ENCODE results near the gene ZDHHC7.

The ZDHHC7 gene

DNA sequence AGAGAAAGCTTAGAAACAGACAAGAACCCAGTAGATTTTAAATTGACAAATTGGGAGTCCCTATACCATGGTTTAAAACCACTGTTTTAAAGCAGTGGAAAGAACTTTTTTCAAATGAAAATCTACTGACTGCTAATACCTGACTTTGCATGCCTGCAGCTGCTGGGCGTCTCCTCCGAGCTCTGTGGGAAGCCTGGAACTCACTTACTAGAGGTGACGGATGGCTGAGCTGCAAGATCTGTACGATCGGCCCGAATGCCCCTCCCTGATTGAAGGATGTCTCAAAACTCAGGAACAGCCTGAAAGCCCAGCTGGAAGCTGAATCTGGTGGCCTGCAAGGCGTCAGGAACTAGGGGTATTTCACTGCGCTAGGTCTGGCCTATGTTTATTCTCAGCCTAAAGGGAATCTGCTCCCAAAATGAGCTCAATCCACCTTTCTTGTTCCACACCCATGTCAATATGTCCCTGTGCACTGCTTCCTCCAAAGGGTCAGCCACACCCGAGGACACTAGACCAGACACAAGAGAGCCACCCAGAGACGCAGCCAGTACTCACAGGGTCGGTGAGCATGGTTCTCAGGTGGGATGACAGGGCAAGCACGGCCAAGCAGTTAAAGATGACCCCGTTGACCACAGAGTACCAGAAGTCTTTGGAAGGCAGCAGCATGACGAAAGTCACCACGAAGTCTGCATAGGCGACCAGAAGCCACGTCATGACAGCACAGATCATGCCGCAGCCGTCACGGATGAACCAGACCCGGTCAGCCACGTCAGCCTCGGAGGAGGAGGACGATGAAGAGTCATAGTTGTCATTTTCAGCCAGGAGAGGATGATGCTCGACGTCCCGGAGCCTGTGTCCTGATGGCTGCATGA lies 21.4 kb downstream of the ZDHHC7 start:
- no peak for DNase-seq

DNA sequence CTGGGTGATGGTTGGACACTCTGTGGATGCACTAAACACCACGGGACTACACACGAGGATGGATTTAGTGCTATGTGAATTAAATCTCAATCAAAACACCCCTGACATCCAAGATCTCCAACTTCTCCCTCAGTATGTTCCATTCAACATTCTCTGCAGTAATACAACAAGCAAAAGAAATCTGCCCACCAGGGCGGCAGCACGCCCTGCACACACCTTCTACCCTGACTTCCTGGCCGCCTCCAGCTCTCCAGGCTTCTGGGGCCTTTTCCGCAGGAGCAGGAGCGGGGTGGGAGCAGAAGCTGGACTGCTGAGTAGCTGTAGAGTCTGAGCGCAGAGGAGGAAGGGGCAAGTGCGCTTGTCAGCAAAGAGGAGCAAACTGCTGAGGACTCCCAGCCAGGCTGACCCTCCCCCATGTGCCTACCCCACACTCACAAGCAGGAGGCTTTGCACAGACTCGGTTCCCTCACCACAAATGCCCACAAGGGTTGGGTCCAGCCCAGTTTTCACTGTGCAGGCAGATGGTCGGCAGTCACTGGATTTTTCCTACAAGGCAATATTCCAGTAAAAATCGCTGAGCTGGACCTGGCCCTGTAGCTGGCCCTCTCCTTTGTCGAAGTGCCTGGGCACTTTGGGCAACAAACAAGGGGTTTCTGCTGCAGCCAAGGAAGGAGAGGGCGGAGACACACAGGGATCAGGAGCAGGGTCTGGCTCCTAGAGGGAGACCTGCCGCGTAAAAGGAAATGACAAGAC lies 22.8 kb downstream of the ZDHHC7 start:
- DNase-seq = no peak

DNA sequence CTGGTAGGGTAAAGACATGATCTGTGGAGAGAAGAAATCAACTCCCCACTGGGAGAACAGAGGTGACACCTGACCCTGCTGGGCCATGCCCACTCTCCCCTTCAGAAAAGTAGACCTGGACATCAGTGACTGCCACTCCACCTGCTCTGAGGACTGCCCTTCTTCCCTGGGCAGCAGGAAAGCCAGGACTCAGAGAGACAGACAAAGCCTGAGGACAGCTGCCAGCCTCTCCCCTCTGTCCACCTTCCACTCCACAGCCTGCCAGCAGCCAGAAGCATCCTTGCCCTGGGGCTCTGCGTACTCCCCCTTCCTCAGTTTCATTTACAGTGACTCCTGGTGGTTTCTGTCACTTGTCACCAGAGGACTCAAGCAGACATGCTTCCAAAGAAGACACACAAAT lies 24.5 kb downstream of the ZDHHC7 start:
- DNase-seq = no peak

DNA sequence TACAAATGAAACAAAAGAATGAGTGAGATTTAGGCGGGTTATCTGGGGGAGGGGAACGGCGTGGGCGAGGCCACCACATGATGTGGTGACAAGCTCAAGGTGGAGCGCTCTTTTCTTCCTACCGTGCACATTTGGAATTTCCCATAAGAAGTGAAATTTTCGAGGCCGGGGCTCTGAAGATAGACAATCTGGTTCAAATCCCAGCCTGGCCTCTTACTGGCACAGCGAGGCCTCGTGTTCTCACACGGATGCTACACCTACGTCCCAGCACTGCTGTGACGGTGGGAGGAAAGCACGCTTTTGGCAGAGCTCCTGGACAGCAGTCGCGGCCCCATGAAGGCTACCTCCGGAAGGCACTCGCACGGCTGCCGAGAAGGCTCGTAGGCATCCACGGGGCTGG lies 25.2 kb downstream of the ZDHHC7 start:
- DNase-seq = no peak

DNA sequence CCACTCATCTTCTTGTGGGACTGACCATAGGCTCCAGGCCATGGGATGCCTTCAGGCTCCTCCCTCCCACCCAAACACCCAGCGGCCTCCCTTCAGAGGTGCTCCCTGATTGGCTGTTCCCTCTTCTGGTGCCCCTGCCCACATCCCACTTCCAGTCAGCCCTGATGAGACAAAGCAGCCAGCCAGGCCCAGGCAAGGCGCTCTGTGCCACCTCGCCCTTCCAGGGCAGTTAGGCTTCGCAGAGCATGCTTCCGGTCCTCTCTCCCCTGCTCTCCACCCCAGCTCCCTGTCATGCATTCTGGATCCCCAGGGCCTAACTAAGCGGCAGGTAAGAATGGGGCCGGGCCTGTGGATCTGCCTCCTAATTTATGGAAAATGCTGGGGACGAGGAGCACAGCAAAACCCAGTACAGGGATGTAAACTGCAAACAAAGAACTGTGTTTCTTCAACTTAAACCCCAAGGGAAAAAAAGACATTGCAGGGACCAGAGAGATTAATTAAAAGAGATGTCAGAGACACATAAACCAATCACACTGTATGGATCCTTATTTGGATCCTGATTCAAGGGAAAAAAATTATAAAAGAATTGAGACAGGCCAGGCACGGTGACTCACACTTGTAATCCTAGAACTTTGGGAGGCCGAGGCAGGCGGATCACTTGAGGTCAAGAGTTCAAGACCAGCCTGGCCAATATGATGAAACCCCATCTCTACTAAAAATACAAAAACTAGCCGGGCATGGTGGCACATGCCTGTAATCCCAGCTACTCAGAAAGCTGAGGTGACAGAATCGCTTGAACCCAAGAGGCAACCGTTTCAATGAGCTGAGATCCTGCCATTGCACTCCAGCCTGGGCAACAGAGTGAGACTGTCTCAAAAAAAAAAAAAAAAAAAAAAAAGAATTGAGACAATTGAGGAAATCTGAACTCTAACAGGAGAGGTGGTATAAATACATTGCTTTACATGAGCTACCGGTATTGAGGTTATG lies 26.0 kb downstream of the ZDHHC7 start:
- peak; percentile 96 for DNase-seq

DNA sequence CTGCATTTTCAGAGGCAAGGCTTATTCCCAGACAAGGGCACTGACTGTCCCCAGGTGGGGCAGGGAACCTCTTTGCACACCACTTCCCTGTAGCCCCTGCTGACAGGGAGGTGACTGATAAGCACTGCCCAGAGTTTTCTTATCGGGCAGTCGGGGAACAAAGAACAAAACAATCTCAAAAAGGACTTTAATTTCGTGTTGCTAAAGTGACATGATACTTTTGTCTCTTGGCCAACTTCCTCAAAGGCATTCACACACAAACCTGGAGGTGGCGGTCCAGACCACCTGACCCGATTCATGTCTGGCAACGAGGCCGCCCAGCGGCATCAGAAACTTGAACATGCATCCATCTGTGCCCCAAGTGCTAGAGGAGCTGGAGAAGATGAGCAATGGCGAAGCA lies 28.9 kb downstream of the ZDHHC7 start:
- DNase-seq = no peak

DNA sequence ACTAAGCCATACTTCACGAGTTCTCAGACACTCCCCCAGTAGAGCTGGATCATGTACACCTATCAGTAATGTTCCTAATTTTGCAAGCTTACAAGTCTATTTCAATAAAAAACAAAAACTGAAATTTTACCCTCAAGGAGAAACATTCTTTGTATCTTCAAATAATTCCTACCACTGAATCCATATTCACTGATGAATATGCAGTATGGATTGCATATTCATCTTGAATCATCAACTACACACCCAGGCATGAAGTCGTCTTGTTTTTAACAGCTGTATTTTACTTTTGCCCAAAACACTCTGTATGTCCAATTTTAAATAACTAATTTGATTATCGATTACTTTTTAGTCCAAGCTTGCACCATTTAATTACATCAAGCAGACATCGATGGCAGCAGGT lies 31.8 kb downstream of the ZDHHC7 start:
- DNase-seq = peak; percentile 46

DNA sequence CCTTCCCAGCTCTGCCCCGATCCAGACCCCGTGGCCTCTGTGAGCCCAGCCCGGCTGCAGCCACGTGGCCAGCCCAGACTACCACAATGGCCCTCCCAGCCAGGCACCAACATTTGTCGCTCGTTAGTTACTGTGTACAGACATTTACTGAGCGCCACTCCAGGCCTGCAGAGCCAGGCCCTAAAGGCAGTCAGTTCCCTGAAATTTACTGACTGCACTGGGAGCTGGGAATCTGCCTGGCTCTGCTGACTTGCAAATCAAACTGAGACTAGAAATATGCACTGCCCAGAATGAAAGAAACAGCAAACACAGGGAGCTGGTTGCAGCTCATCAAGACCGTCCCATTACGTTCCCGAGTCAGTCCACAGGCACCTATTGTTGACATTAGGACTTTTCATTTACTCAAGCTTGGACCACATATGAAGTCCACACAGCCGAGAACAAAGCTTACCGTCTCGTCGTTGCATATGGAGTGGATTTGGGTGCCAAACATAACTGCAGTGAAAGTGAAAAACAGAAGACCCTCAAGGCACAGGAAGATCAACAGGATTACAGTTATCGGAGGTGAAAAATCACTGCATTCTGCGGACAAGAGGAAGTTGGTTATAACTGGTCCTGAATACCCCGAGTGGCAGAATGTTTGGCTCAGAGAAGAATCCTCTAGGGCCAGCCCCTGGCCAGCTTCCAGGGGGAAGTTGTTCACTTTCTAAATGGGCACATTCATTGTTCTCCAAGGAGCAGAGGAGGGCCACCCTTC lies 34.5 kb downstream of the ZDHHC7 start:
- no peak for DNase-seq

DNA sequence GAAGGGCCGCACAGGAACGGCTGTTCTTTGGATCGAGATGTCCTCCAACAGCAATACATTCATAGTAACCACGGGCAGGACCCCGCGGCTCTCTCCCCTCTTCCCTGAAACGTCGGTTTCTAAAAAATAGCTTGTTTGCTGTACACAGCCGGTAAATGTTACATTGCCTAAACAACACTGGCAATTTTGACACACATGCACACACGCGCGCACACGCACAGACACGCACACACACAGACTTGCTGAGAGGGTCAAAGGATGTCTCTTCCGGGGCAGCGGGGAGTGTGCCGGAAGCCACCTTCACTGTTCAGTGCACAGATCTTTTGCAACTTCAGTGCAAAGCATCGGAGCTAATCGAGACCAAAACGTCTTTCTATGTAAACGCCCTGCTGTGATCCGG lies 35.8 kb downstream of the ZDHHC7 start:
- DNase-seq = no peak

DNA sequence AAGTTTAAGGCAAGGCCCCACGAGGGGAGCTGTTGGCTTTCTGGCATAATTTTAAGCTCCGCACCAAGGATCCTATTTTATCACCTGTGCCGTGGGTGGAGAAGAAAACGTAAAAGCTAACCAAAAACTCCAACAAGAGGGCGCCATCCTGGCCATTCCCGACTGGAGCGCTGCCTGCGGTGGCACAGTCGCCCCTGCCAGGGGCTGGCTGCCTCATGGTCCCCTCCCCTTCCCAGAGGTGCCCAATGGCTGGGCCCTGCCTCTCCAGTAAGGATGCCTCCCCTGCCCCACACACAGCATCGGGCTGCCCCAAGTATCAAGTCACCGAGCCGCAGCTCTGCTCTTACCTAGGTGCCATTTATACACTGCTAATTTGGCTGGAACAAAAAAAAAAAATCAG lies 36.3 kb downstream of the ZDHHC7 start:
- no peak for DNase-seq

DNA sequence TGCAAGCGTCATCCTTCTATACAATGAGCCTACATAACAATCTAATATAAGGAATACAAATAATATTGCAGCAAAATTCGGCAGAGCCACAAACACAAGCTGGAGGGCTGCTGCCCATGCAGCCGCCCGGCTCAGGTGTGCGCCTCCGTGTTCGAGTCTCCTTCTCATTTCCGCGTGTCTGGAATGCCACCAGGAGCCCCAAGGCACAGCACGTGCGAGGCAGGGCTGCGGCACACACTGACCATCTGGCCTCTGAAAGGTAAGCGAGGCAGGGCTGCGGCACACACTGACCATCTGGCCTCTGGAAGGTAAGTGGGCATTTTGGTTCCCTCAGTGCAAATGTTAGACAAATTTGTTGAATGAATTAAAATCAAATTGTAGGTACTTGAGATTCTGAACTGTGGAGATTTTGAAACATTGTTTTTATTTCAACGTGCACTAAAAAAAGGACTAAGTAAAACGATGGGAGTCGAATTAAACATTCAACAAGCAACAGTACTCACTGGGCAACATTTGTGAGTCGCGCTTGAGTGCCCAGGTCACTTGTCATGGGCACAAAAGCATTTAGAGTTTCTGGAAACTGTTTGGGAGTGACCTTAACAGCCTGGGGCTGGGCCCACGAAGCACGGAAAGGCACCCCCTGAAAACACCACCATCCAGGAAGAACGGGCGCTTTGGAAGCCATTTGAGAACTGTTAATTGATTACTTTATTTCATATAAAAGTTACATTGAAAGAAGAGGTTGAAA lies 37.4 kb downstream of the ZDHHC7 start:
- no peak for DNase-seq

DNA sequence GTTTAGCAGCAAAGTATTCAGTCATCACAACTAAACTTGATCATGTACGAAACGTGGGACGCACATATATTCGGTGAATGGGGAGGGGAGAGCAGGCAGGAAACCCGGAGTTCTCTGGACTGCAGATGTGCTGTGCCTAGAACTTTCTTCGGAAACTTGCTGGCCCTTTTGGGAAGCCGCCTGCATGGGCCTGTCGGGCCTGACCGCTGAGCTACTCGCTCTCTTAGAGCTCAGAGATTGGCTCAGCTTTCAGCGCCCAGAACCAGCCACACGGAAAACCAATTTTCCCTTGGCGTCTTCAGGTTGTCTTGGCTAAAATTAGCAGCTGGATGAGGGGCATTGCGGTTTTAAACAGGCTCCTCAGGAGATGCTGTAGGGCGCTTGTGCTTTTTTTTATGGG lies 38.1 kb downstream of the ZDHHC7 start:
- no peak for DNase-seq

DNA sequence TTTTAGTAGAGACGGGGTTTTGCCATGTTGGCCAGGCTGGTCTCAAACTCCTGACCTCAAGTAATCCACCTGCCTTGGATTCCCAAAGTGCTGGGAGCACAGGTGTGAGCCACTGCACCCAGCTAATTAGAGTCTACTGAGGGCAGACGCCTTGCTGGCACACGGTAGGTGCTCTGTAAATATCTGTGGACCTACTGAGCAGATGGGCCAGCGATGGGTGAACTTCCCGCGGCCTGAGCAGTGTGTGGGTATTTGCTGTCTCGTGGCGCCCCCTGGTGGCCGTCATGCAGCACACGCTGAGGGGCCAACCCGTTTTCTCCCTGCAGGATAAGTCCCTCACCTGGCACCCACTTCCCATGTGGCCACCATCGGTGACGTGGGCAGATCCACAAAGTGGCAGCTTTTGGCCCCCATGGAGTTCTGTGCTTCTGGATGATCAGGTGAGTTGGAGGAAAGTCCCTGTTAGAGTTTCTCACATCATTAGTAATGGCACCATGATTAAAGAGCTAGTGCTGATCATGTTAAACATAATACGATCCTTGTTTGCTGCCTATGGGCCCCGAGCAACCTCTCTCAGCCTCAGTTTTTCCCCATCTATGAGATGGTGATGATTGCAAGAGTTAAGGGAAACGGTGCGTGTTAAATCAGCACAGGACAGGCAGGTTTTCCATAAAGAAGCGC lies 40.7 kb downstream of the ZDHHC7 start:
- peak; percentile 55 for DNase-seq

DNA sequence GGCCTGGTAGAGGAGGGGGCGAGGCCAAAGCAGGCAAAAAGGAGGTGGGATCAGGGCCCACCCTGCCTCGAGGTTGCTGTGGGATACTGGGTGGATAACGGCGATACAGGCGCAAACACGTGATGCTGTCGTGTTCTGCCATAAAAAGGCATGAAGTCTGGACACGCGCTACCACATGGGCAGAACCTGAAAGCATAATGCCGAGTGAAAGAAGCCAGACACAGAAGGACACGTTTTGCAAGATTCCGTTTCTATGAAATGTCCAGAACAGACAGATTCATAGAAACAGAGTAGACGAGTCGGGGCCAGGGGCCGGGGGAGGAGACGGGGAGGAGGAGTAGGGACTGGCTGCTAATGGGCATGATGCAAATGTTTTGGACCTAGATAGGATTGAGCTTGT lies 43.5 kb downstream of the ZDHHC7 start:
- no peak for DNase-seq

DNA sequence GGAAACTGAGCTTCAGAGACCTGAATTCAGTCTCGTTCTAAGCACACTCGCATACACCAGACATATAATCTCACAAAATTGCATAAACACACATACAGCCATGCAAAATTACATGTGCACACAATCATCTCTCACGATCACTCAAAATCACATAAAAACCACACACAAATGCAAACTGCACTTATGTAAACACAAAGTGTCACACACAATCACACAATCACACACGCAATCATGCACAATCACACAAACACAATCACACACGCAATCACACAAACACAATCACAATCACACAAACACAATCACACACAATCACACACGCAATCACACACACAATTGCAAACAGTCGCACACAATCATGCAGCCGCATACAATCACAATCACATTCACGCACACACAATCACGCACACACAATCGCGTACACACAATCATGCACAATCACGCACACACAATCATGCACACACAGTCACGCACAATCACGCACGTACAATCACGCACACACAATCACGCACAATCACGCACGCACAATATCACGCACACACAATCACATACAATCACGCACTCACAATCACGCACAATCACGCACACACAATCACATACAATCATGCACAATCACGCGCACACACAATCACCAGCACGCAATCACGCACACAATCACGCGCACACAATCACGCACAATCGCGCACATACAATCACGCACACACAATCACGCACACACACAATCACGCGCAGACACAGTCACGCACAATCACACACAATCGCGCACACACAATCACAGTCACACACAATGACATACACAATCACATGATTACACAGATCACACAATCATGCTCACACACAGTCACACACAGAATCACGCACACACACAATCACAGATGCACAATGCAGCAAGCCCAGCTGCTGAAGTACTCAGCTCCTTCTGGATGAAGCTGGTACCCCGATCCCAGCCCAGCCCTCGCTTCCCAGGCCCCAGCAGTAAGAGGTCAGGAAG lies 45.6 kb downstream of the ZDHHC7 start:
- DNase-seq = no peak

DNA sequence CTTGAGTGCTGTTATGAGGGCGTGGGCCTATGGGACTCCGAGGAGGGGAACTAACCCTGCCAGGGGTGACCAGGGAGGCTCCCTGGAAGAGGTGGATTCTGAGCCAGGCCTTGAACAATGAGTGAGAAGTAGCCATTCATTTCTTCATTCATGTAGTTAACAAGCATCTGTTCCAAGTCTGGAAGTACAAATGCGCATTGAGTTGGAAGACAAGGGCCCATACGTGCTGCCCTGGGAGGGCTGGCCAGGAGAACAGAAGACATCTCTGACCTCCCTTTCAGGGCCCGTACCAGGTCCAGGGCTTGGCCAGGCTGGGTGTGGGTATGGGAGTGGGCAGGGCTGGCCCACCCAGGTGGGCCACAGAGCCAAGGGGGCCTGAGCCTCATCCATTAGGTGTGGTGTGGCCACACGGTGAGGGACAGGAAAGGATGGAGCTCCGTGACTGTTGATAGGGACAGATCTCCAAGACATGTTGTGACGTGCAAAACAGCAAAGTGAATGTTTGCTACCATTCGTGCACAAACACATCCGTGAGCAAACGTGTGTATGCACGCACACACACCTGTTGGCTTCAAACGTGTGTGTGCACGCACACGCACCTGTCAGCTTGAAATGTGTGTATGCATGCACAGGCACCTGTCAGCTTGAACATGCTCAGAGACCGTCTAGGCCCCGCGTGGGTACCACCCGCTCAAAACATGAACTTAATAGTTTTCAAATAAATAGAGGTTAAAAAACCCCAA lies 46.8 kb downstream of the ZDHHC7 start:
- DNase-seq = no peak

DNA sequence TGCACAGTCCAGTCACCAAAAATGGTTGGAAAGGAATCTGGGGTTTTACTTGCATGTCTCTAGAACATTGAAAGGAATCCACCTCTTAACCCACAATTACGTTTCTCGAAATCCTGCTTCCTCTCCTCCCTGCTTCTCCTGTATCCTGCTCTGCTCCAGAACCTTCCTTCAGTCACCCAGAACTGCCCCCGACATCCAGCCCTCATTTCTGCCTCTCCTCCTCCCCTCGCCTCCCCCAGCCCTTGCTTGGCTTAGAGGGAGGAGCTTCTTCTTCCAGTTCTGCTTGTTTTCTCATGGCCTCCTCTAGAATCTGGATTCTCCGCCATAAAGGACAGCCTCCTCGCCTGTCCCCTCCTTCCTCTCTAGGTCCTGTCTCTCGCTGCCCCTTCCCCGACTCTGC lies 48.3 kb downstream of the ZDHHC7 start:
- DNase-seq = no peak

DNA sequence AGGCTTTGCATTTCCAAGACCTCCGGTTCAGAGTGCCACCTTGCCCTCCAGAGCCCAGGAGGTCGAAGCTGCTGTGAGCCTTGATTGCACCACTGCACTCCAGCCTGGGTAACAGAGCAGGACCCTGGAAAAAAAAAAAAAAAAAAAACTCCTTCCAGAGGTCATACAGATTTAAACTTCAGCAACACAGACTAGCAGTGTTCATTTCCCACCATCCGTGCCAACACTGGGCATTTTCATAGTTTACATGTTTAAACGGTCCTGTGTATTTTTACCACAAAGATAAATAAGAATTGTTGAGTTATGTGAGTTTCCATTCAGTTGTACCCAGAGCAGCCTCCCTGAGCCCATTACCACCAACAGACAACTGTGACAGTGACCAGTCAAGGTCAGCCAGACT lies 50.4 kb downstream of the ZDHHC7 start:
- no peak for DNase-seq

Data from fibroblast of skin of right quadriceps (primary cell).